ELR (cell line): Measurements from ENCODE around the gene TESMIN.
A peak's percentile ranks its signal among the peaks of the same experiment; 100 is the strongest.

ENCODE experiments used
- DNase-seq: peaks from one replicate; pipeline ENCODE4 v3.0.0-alpha.2; 2015; ENCODE audit warnings: low read depth

TESMIN gene

DNA sequence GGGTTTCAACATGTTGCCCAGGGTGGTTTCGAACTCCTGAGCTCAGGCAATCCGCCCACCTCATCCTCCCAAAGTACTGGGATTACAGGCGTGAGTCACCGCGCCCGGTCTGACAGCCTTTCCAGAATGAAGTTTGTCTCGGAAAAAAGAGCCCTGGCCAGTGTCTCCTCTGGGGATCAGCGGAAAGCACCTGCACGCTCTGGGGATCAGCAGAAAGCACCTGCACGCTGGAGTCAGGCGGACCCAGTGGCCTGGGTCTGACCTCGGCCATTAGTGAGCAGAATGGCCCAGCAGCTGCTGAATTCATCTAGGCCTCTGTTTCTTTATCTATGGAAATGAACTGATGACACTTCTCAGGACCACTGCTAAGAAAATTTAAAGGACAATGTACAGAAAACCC, 10.5 kb upstream of the TESMIN start:
- no peak for DNase-seq

DNA sequence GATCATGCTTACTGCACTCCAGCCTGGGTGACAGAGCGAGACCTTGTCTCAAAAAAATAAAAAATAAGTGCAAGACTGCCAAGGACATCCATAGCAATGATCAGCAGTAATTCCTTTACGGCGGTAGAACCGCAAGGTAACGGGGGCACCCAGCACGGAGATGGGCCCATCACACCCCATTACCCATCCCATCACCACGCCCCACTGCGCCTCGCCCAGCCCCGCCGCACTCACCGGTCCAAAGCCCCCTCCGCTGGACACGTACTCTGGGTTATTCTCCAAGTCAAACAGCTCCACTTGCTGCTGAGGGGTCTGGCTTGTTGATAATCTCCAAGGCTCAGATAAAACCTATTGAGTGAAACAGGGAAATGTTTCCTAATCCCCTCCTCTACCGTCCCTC, 8.7 kb upstream of the TESMIN start:
- DNase-seq: no peak

GRCh38 chr11:68757711-68758110, 6.4 kb upstream of the TESMIN start:
- no peak for DNase-seq

DNA sequence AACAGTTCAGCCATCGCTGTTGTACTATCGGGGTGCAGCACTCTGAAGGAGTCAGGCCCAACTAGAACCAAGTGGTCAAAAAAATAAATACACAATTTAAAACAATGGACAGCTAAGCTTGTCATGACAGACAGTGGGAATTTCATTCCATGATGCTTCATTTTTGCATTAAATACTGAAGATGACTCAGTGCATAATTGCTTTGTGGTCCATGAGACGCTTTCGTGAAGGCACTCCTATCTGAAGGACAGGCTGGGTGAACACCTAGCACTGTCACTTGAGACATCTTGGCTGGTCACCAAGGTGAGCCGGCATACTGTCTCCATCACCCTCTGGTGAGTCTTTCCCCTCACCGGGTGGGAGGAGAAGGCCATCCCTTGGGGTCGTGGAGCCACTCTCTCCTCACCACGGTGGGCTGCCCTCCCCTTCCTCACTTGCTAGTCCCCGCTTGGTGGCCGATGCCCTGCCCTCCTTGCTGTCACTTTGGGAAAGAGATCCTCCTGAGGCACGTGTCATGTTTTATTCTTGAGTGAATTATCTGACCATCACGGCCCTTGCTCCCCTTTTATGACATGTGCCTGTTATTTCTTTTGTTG, 4.9 kb upstream of the TESMIN start:
- DNase-seq: peak; percentile 58

DNA sequence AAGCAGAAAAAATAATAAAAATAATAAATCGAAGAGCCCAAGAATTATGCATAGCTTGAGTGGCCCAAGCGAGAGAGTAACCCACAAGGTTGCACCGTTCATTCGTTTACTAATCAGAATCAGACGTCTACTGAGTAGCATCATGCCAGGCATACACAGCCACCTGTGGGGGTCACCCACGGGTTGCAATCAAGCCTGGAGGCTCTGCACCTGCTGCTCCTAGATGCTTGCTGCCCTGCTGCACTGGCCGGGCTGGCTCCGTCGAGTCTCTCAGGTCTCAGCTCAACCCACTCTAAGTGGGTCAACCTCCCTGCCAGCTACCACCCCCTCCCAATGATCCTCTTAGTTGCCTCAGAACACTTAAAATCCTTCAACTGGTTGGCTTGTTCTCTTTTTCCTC, 2.0 kb upstream of the TESMIN start:
- DNase-seq: no peak

DNA sequence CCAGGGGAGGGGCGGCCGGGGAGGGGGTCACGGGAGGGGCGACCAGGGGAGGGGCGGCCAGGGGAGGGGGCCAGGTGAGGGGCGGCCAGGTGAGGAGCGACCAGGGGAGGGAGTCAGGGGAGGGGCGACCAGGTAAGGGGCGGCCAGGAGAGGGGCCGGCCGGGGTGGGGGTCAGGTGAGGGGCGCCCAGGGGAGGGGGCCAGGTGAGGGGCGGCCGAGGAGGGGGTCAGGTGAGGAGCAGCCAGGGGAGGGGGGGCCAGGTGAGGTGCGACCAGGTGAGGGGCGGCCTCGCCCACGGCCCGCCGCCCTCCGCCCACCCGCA, 355 bp downstream of the TESMIN start:
- DNase-seq: no peak

DNA sequence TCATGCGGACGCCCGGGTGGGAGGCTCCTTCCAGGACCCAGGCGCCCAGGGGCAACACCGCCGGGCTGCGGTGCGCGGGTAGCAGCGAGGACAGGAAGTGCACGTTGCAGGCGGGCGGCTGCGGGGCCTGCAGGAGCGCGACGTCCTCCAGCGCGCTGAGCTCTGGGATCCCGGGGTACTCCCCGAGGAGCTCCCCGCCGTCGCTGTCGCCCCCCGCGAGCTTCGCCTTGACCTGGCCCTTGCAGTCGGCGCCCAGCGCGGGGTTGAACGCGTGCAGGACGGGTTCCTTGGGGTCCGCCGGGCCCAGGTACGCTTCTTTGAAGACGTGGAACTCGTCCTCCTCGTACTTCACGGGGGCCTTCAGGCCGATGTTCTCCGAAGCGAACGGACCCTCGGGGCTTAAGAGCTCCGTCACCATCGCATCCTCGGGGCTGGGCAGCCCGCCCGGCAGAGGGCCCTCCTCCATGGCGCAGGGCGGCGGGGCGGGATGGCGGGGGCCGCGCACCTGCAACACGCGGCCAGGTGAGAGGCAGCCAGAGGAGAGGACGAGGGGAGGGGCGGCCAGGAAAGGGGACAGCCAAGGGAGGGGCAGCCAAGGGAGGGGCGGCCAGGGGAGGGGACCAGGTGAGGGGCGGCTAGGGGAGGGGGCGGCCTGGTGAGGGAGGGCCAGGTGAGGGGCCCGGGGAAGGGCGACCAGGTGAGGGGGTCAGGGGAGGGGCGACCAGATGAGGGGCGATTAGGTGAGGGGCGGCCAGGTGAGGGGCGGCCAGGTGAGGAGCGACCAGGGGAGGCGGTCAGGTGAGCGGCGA, 921 bp downstream of the TESMIN start:
- DNase-seq: no peak

GRCh38 chr11:68749229-68750123, 1.8 kb downstream of the TESMIN start:
- DNase-seq: peak; percentile 13

GRCh38 chr11:68748061-68748460, 3.3 kb downstream of the TESMIN start:
- no peak for DNase-seq

DNA sequence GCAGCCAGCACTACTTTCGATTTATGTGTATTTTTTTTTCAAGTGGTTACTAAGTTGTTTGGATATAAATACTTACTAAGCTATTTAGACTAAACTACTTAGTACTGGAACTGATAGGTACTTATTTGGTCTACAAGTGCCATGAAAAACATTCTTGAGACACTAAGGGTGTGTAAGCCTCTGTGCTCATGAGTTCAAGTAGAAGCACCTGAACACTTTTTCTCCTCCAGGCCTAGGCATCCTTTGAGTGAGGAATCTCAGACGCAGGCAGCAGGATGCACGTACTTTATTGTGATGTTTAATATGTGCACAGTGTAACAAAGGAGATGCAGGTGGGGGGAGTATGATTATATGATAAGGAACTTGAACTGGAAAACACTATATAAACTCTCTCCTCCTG, 7.8 kb downstream of the TESMIN start:
- no peak for DNase-seq

GRCh38 chr11:68741463-68741862, 9.9 kb downstream of the TESMIN start:
- DNase-seq: no peak

- DNase-seq: no peak
Observed at GRCh38 chr11:68735646-68736045, 15.7 kb downstream of the TESMIN start.

- DNase-seq: no peak
Observed at GRCh38 chr11:68735125-68735524, 16.2 kb downstream of the TESMIN start.

- no peak for DNase-seq
Observed at GRCh38 chr11:68734111-68734510, 17.2 kb downstream of the TESMIN start.

- DNase-seq: no peak
Observed at GRCh38 chr11:68727783-68728182, 23.5 kb downstream of the TESMIN start.

DNA sequence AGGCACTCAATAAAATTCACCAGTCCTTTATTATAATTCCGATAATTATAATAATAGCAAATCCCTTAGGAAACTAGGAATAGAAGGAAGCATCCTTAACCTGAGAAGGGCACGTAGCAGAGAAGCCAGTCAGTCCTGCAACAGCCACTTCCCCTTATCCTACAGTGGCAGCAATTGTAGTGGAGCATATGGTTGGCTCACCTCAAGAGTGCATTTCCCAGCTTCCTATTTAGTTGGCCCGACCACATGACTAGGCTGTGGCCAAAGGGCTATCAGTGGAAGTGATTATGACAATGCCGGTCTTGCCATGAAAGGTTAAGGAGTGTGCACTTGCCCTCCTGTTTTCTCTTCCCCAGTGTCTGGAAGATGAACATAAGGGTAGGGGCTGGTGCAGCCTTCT, 27.0 kb downstream of the TESMIN start:
- DNase-seq: no peak

- no peak for DNase-seq
Observed at GRCh38 chr11:68722143-68722542, 29.2 kb downstream of the TESMIN start.

- no peak for DNase-seq
Observed at GRCh38 chr11:68721075-68721474, 30.2 kb downstream of the TESMIN start.

DNA sequence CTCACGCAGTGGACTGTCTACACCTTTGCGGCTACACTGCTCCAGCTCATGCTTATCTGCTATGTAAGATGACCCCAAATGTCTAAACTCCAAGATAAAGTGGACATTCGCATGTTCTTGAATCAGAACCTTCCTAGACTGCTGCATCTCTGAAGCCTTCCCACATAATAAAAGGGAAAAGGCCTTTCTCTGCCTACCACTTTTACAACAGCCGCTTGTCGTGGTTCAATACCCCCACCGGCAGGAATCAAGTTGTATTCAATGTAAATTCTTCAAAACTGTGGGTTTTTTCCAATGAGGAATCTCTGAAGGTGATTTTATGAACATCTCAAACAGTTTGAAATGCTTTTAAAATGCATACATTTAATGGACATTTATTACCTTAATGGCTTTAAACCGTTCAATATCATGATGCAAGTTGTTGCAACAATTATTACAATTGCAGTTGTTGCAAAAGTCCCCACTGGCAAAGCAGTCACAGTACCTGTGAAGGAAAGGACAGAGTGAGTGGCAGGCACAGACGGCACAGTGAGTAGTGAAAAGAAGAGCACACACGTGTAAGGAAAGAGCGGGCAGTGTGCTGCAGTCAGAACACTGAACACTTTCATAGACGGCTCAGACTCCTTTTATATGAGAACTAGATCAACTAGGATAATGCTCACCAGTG, 35.7 kb downstream of the TESMIN start:
- DNase-seq: no peak

DNA sequence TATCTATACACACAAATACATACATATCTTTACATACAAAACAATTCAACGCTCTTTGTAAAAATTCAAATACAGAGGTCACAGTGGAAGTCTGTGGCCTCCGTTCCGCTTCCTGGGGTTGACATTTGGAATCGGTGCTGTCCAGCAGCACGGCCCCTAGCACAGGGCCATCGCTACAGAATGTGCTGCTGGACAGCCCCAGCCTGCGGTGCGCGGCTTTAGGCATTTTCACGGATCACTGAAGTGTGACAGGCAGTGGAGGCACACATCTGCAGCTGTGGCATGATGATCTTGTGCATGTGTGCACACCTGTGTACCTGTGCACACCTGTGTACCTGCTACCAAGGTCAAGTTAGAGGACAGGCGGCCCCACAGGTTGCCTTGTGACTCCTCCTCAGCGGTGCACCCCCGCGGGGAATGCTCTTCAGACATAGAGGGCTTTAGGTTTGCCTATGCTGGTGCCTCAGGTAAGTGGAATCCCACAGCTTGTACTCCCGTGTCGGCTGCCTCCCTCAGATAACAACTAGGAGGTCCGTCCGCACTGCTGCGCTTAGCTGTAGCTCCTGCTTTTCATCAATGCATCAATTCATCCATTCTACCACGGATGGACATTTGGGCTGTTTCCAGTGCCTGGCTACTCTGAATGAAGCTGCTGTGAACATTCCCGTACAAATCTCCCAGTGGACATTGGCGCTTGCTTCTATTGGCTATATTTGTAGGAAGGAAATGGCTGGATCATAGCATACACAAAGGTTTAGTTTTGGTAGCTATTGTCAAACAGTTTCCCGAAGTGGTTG, 37.1 kb downstream of the TESMIN start:
- DNase-seq: no peak

DNA sequence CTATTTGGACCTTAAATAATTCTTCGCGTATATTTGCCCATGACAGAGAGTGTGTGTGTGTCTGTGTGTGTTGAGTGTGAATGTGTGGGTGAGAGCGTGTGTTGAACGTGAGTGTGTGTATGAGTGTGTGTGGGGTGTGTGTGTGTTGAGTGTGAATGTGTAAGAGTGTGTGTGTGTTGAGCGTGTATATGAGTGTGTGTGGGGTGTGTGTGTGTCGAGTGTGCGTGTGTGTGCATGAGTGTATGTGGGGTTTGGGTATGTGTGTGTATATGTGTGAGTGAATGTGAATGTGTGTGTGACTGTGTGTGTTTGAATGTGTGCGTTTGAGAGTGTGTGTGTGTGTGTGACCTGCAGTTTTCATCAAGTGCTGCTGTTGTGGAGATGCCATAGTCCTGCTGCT, 40.2 kb downstream of the TESMIN start:
- no peak for DNase-seq

GRCh38 chr11:68710409-68710808, 40.9 kb downstream of the TESMIN start:
- no peak for DNase-seq
